HG03135 (cell line): ENCODE measurements around the gene RSPH9.

Experiments used
- ATAC-seq: cut with Tn5 transposase; IDR thresholded peaks from one replicate; pipeline ENCODE4 v1.9.1; 2021; ENCODE audit warnings: mild to moderate bottlenecking, moderate library complexity; ENCODE audit not compliant: unreplicated experiment

Gene RSPH9

DNA sequence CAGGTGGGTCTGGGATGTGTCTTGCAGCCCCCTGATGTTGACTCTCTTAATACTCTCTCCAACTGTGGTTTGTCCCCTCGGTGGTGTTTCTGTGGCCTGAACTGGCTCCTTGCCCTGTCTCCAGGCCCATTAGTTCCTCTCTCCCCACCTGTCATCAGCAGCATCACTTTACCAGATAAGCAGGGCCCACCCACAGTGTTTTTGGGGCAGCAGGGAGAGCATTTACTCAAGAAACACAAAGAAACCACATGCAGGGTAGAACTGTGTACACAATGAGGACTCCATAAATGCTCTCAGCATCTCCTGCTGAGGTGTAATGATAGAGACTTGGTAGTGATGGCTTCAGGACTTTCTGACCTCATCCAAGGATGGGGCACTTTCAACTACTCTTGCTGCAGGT, 62.9 kb downstream of the RSPH9 start:
- ATAC-seq = no peak

DNA sequence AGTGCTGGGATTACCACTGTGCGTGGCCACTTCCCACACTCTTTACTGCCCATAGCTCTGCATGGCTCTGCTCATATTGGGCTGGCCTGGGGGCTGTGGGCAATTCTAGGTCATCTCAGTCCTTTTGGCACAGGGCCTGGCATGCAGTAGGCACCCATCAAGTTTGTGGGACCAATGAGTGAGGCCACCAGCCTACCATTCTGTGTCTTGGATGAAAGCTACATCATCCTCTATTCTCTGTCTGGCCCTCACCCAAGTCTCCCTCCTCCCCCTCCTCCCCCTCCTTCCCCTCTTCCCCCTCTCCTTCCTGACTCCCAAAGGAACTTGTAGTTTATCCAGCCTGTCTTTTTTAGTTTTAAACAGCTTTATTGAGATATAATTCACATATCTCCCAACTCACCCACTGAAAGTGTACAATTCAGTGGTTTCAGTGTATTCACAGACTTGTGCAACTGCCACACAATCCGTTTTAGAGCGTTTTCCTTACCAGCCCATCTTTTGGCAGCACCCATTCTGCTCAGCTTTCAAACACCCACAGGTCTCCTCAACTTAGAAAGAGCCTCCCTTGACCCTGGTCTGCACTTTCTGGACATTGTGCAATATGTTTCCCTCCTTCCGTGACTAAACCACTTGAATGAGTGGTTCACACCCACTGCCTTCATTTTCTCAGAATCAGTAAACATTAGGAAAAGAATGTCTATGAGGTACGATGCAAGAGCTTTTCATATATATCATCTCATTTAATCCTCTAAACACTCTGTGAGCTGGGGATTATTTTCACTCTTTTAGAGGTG, 64.2 kb downstream of the RSPH9 start:
- no peak for ATAC-seq

DNA sequence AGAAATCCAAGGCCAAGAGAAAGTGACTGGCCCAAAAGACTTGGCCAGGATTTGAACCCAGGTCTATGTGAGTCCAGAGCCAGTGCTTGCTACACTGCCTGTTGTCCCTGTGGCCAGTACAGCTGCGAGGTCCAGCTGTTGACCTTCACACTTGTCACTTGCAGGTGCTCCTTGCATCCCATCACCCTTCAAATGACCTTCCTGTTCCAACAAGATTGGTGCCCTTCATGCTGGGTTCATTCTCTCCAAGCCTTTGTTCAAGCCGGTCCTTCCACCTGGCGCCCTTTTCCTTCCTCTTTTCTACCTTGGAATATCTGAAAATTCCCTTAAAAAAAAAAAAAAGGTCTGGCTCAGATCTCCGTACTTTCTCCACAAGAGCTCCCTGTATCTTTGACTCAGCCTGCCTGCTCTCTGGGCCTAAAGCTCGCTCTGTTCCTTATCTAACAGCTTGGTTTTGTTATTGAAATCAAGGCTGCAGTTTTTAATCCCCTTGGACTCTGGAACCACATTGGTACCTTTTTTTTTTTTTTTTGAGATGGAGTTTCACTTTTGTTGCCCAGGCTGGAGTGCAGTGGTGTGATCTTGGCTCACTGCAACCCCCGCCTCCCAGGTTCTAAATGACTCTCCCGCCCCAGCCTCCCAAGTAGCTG, 64.9 kb downstream of the RSPH9 start:
- ATAC-seq = no peak

DNA sequence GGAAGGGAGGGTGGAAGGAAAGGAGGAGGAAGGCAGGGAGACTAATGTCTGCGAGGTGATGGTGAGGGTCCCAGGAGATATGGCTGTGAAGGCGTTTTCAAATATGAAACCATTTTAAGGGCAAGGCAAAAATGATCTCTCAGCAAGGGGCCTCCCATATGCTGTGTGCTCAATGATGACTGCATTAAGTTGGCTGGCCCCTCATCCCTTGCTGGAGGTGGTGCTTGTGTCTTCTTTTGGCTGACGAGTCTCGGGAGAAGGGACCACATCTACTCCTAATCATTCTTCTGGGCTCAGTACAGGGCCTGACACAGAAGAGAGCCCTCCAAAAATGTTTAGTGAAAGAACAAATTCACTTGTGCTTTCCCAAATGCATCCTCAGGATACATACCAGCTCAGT, 65.7 kb downstream of the RSPH9 start:
- ATAC-seq = no peak

DNA sequence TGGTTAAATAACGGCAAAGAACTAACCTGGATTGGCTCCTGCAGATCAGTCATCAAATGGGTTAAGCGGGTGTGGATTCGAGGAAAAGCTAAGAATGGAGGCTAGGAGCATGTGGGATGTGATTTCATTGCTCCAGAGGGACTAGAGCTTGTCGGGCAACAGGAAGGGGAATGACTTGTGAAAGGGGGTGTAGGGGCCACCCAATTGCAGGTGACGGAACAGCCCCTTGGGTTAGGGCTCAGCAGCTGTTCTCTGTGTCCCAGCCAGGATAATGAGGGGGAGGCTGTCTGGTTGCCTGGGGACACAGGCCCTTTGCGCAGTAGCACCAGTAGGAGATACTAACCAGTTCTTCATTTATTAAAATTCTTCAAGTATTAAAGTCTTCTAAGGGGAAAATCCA, 67.7 kb downstream of the RSPH9 start:
- ATAC-seq = no peak

DNA sequence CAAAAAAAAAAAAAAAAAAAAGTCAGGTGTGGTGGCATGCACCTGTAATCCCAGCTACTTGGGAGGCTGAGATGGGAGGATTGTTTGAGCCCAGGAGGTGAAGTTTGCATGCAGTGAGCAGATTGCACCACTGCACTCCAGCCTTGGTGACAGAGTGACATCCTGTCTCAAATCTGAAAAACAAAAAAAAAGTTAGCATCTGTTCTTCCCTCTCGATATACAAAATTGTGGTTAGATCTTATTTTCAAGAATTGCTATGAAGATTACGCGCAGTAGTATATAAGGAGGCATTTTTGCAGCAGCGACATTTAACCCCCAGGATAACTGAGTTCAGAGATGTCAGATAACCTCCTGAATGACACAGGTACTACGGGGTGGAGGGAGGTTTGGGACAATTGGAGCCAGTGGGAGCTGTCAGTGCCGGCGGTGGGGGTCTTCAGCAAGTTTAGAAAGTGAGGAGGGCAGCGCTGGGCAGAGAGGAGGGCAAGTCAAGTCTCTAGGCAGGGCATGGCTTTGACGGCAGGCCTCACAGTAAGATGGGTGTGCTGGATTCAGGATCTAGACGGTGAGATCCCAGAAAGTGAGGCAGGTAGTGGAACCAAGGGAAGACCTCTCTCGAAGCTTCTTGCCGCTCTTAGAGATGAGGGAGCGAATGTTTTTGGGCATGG, 68.9 kb downstream of the RSPH9 start:
- no peak for ATAC-seq

DNA sequence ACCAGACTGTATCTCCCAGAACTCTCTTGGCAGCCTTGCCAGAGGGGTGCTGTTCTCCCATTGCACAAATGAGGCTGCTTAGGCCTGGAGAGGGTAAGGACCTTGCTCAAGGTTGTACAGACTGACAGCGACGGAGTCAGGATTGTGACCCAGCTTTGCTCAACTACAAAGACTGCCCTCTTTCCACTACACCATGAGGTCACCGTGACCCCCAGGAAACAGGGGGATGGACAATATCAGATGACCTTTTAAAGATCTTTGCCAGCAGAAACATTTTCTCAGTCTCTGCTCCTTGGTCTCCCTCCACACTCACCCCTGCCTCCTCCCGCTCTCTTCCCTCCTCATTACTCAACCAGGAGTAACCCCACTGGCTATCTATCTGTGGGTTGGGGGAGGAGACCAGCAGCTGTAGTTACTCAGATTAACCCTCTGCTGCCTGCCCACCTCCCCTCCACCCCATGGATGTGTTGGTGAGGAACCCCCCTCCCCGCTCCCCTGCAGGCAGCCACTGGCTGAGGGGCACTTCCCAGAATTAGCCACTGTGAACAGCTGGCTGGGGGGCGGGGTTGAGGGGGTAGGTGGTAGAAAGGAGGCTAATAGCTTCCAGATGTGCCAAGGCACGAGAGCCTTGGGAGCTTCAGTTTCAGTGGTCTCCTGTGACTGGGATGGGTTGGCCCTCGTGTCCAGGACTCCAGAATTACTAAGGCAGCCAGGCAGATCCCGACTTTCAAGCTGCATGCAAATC, 69.6 kb downstream of the RSPH9 start:
- ATAC-seq = peak; percentile 15

DNA sequence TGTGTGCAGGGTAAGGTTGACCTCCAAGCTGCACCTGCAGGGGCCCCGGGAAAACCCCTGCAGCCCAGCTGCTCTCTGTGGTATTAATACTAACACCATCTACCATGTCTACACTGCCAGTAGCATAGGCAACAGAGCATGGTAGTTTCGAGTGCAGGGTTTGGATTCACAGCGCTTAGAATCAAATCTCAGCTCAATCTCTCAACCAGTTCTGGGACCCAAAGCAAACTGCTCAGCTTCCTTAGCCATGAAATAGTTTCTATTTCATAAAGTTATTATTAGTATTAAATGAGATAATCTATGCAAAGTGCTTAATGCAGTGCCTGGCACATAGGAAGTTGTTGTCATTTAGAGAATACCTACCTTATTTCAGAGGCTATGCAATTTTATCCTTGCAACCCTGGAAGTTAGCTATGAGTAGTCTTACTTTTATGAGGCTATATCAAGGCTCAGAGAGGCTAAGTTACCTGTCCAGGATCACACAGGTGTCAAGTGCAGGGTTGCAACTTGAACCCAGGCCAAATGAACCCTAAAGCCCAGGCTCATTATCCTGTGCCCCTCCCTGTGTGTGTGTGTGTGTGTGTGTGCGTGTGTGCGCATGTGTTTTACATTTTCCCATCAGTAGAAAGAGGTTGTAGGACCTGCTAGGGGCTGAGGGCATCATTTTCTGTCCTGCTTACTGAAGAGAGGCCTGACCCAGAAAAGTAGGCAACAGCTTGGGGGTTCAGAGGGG, 70.4 kb downstream of the RSPH9 start:
- ATAC-seq = peak; percentile 72

DNA sequence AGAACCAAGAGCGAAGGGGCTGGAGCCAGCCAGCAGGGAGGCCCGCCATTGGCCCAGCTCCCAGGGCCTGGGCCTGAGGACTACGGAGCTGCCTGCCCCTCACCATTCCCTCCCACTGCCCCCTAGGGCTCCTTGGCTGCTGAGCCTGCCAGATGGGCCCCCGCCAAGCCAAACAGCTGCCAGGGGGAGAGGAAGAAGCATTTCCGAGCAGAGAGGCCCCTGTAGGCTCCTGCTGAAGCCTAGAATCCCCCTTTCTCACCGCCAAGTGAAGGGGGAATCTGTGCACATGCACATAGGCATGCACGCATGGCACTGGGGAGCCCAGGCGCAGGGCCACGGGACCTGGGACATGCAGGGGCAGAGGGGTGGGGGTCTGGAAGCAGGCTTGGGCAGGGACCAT, 71.3 kb downstream of the RSPH9 start:
- no peak for ATAC-seq

DNA sequence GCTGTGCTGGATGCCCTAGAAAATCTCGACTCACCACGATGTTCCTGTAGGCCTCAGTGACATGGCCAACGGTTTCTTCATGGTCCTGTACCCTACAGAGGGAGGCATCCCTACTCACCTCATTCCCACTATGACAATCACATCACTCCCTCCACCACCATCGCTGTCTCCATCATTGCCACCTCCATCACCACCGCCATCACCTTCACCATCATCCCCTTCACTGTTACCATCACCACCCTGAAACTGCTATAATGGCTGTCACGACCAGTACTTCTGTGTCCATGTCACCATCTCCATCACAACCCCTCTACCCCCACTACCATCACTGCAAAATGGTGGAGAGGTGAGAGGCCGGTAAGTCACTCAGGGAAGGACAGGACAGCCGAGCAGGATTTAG, 72.6 kb downstream of the RSPH9 start:
- ATAC-seq = no peak

DNA sequence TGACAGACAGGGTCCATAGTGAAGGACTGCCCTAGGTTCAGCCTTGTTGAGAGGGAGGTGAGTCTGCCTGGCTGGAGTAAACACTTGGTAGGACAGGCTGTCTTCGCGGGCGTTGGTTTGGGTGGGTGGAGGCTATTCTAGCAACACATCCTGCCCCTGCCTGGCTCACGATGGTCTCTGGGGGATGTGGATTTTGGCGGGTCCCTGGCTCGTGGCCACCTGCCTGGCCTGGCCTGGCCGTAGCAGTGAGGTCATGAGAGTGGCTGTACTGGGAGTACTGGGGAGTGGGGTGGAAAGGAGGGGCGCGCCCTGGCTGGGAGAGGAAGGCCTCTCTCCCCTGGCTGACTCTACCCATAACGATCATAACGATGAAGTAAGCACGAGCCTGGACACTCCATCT, 73.0 kb downstream of the RSPH9 start:
- ATAC-seq = no peak

DNA sequence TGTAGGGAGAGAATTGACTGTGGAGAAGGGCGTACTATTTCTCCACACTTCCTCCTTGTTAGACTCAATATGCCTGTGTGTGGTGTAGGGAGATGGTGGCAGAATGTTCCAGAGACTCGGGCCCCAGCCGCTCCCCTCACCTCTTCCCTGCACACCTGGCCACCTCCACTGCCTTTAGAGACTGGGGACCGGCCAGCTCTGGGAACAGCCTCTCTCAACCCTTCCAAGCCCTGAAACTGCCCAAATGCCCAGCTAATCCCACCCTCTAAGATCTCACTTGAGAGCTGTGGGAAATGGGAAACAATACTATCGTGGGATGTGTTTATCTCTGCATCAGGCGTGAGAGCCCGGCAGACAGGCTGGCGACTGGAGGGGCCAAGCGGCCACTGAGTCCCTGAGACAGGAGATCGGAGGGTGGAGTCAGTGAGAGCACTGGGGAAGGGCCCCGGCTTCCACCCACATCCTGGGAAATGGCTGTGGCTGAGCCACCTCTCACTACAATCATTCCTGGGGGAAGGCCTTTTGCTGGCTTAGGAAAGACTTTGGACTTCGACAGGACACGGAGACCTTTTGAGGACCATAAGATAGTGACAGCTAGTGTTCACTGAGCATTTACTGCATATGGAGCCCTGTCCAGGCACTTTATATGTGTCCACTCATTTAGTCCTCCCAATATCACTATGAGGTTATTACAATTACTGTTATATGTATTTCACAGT, 73.7 kb downstream of the RSPH9 start:
- ATAC-seq = no peak

DNA sequence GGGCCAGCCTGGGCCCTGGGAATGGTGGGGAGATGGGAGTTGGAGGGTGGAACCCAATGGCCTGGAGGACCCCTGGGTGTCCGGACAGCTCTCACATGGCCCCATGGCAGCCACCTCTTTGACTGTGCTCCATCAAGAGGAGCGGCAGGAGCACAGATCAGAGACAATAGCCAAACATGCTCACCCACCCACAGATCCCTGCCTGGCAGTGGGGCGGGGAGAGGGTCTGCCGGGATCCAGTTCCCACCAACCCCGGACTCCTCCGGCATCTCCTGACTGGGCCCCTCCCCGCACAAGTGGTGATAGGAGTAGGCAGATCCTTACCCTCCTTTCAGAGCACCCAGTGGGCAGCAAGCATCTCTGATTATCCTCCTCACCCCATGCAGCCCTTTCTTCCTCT, 74.7 kb downstream of the RSPH9 start:
- no peak for ATAC-seq

DNA sequence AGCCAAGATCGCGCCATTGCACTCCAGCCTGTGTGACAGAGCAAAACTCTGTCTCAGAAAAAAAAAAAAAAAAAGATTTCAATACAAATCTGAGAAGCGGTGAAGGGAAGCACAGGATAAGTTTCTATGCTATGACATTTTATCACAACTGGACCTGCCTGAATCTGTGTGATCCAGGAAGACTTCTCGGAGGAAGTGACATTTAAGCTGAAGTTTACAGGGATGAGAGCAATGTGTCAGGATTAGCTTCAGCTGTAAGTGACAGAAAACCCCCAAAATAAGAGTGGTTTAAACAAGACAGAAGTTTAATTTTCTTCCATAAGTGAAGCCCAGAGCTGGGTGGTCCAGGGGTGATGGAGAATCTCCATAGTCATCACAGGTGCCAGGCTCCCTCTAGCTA, 76.2 kb downstream of the RSPH9 start:
- no peak for ATAC-seq
